H1 (cell line): Measurements from ENCODE around the gene NSFL1C. TPM values are rescaled to one million over a fixed set of nuclear protein-coding genes. Genes with fewer than 3 reads are reported as not detected.

ENCODE experiments used
- CHD2 ChIP-seq: IDR thresholded peaks from 2 replicates; pipeline ENCODE4 v1.6.1; 2012; ENCODE audit warnings: low read length, improper control_type of control experiment
- CREB1 ChIP-seq: IDR thresholded peaks from 2 replicates; pipeline ENCODE4 v1.6.1; 2012; ENCODE audit warnings: inconsistent platforms
- FOSL1 ChIP-seq: IDR thresholded peaks from 2 replicates; pipeline ENCODE4 v1.6.1; 2011; ENCODE audit warnings: mild to moderate bottlenecking, low read depth, low read length, moderate library complexity; ENCODE audit not compliant: insufficient read depth
- RAD21 ChIP-seq, 2 experiments: IDR thresholded peaks in 1 of 2; conservative IDR thresholded peaks in 1 of 2; 2 replicates each; pipeline ENCODE4 v1.6.1; 2011; ENCODE audit warnings: low read depth in 2 of 2, low read length in 2 of 2, improper control_type of control experiment in 1 of 2, inconsistent platforms in 1 of 2, mild to moderate bottlenecking in 1 of 2, moderate library complexity in 1 of 2
- SIX5 ChIP-seq: IDR thresholded peaks from 2 replicates; pipeline ENCODE4 v1.6.1; 2011; ENCODE audit warnings: mild to moderate bottlenecking, low read depth, low read length
- SP2 ChIP-seq: IDR thresholded peaks from 2 replicates; pipeline ENCODE4 v1.6.1; 2012; ENCODE audit warnings: mild to moderate bottlenecking, low read length, inconsistent platforms
- TBP ChIP-seq: IDR thresholded peaks from 2 replicates; pipeline ENCODE4 v1.6.1; 2011; ENCODE audit warnings: low read depth, low read length, improper control_type of control experiment
- YY1 ChIP-seq: IDR thresholded peaks from 2 replicates; pipeline ENCODE4 v1.6.1; 2011; ENCODE audit warnings: low read depth, mild to moderate bottlenecking, low read length
- polyA plus RNA-seq, 7 experiments: library from polyadenylated mRNA; depleted of rRNA in 3 of 7; stranded (reverse) in 5 of 7; unstranded in 2 of 7; fragments of >200 nt in 5 of 7; fragments of 200-250 nt in 2 of 7; gene quantifications; 1 replicate in 5 of 7; 2 replicates in 1 of 7; 4 replicates in 1 of 7; pipeline versions ENCODE4 v1.2.1 to v1.2.3, GENCODE V29; 2011 to 2013; ENCODE audit warnings: missing spikeins in 2 of 7, mixed read lengths in 2 of 7
- total RNA-seq: library from RNA; stranded (reverse); fragmentation: NEBNext Ultra II Directional; extraction: Animal tissue kit (Norgen Biotek cat#: 25700); gene quantifications from 2 replicates; pipeline ENCODE4 v1.2.1, GENCODE V29; 2021
- TF ChIP-seq, protein P1 (sequence below): IDR thresholded peaks from 2 replicates; pipeline ENCODE4 v1.6.1; 2011; ENCODE audit warnings: low read length, improper control_type of control experiment
- TF ChIP-seq, protein P2 (sequence below): fragments of 300-600 bp; sonication (generic); IDR thresholded peaks from 2 replicates; pipeline ENCODE4 v1.7.1; 2012; ENCODE audit warnings: low read length, moderate library complexity, mild to moderate bottlenecking, inconsistent platforms; ENCODE audit not compliant: insufficient replicate concordance

The NSFL1C gene
- total and polyA plus RNA-seq, 2 of the 8 experiments (the other 6 are each of a cell fraction or from before 2014, with no cell fraction given): 21.6 to 98.0 TPM

DNA sequence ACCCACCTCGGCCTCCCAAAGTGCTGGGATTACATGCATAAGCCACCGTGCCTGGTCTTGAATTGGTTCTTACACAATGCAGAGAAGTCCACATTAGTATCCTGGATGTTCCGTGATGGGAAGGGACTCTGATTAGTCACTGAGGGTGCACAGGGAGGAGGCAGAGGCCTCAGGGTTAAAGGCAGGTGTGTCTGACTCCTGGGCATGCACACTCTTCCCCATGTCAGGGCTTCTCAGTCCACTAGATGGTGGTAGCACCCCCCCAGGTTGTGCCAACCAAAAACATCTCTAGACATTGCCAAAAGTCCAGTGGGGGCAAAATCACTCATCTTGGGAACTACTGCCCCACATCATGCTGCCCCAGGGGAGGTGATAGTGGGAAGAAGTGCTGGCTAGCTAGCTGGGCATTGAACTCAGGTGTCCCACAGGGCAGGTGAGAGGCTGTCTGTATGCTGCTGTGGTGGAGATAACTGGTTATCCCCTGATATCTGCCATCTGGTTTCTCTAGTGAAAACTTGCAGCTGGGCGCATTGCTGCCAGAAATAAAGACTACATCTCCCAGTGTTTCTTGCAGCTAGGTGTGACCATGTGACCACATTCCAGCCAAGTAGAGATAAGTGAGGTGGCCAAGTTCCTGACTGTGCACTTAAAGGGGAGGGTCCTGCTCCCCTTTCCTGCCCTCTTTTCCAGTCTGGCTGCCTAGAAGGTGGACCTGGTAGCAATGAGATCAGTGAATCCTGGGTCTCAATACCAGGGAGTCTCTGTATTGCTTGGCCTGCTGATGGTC is 8.4 kb upstream of the NSFL1C start (continued):
- TF ChIP-seq TBP (no peak), FOSL1 (no peak), CREB1 (no peak), SIX5 (peak; percentile 44), YY1 (no peak), SP2 (no peak), CHD2 (no peak), RAD21 (IDR thresholded peaks at IDR 0.05 in 1 of 2, conservative IDR thresholded peaks at IDR 0.05 in 1 of 2; ENCODE audit: low read depth in 2 of 2, low read length in 2 of 2) (peak; percentile 32 to 46; a peak in 3 of 4 replicates)
- TF ChIP-seq, protein P1, sequence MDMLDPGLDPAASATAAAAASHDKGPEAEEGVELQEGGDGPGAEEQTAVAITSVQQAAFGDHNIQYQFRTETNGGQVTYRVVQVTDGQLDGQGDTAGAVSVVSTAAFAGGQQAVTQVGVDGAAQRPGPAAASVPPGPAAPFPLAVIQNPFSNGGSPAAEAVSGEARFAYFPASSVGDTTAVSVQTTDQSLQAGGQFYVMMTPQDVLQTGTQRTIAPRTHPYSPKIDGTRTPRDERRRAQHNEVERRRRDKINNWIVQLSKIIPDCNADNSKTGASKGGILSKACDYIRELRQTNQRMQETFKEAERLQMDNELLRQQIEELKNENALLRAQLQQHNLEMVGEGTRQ: peak; percentile 76
- TF ChIP-seq, protein P2, sequence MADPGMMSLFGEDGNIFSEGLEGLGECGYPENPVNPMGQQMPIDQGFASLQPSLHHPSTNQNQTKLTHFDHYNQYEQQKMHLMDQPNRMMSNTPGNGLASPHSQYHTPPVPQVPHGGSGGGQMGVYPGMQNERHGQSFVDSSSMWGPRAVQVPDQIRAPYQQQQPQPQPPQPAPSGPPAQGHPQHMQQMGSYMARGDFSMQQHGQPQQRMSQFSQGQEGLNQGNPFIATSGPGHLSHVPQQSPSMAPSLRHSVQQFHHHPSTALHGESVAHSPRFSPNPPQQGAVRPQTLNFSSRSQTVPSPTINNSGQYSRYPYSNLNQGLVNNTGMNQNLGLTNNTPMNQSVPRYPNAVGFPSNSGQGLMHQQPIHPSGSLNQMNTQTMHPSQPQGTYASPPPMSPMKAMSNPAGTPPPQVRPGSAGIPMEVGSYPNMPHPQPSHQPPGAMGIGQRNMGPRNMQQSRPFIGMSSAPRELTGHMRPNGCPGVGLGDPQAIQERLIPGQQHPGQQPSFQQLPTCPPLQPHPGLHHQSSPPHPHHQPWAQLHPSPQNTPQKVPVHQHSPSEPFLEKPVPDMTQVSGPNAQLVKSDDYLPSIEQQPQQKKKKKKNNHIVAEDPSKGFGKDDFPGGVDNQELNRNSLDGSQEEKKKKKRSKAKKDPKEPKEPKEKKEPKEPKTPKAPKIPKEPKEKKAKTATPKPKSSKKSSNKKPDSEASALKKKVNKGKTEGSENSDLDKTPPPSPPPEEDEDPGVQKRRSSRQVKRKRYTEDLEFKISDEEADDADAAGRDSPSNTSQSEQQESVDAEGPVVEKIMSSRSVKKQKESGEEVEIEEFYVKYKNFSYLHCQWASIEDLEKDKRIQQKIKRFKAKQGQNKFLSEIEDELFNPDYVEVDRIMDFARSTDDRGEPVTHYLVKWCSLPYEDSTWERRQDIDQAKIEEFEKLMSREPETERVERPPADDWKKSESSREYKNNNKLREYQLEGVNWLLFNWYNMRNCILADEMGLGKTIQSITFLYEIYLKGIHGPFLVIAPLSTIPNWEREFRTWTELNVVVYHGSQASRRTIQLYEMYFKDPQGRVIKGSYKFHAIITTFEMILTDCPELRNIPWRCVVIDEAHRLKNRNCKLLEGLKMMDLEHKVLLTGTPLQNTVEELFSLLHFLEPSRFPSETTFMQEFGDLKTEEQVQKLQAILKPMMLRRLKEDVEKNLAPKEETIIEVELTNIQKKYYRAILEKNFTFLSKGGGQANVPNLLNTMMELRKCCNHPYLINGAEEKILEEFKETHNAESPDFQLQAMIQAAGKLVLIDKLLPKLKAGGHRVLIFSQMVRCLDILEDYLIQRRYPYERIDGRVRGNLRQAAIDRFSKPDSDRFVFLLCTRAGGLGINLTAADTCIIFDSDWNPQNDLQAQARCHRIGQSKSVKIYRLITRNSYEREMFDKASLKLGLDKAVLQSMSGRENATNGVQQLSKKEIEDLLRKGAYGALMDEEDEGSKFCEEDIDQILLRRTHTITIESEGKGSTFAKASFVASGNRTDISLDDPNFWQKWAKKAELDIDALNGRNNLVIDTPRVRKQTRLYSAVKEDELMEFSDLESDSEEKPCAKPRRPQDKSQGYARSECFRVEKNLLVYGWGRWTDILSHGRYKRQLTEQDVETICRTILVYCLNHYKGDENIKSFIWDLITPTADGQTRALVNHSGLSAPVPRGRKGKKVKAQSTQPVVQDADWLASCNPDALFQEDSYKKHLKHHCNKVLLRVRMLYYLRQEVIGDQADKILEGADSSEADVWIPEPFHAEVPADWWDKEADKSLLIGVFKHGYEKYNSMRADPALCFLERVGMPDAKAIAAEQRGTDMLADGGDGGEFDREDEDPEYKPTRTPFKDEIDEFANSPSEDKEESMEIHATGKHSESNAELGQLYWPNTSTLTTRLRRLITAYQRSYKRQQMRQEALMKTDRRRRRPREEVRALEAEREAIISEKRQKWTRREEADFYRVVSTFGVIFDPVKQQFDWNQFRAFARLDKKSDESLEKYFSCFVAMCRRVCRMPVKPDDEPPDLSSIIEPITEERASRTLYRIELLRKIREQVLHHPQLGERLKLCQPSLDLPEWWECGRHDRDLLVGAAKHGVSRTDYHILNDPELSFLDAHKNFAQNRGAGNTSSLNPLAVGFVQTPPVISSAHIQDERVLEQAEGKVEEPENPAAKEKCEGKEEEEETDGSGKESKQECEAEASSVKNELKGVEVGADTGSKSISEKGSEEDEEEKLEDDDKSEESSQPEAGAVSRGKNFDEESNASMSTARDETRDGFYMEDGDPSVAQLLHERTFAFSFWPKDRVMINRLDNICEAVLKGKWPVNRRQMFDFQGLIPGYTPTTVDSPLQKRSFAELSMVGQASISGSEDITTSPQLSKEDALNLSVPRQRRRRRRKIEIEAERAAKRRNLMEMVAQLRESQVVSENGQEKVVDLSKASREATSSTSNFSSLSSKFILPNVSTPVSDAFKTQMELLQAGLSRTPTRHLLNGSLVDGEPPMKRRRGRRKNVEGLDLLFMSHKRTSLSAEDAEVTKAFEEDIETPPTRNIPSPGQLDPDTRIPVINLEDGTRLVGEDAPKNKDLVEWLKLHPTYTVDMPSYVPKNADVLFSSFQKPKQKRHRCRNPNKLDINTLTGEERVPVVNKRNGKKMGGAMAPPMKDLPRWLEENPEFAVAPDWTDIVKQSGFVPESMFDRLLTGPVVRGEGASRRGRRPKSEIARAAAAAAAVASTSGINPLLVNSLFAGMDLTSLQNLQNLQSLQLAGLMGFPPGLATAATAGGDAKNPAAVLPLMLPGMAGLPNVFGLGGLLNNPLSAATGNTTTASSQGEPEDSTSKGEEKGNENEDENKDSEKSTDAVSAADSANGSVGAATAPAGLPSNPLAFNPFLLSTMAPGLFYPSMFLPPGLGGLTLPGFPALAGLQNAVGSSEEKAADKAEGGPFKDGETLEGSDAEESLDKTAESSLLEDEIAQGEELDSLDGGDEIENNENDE: no peak
